HepG2 (cell line): ENCODE results near the gene PTPRD. TPM values are rescaled to one million over a fixed set of nuclear protein-coding genes. Genes with fewer than 3 reads are reported as not detected.

ENCODE experiments used
- ATAC-seq: fragments of 200-7000 bp; cut with Tn5 transposase; 3 replicates; pipeline ENCODE4 v1.9.1; 2020; ENCODE audit warnings: mild to moderate bottlenecking, moderate library complexity
- BruUV-seq: library from RNA; stranded (reverse); fragments of 400-500 nt; replicated peaks from 2 replicates; lab custom pipeline; 2021; lab: Mats Ljungman, UMichigan
- CTCF ChIA-PET: fragments of 300-600 bp; formaldehyde crosslinking; extraction: SDS; loops from one replicate; lab custom pipeline; 2021; ENCODE audit warnings: low total read pairs, inconsistent platforms, low intra/inter-chr PET ratio; lab: Yijun Ruan, JAX
- POLR2A ChIA-PET: fragments of 350-600 bp; sonication (Branson Sonifier 250); formaldehyde crosslinking; loops from one replicate; lab custom pipeline; 2020; ENCODE audit warnings: antibody characterized with exemption, inconsistent platforms; lab: Yijun Ruan, JAX
- DNase-seq: peaks from one replicate; pipeline ENCODE4 v3.0.0-alpha.2; 2015; ENCODE audit warnings: low spot score
- FAIRE-seq: peaks from 3 replicates; lab custom pipeline; 2011; peaks lifted over from hg19 to GRCh38; lab: Jason Lieb, UNC
- H2AFZ ChIP-seq: one replicate; pipeline ENCODE4 v1.6.1; 2011; ENCODE audit warnings: low read length, inconsistent platforms
- H3K27ac ChIP-seq: fragments of 300-600 bp; 3 replicates; pipeline ENCODE4 v1.8.0; 2011; ENCODE audit warnings: mixed run types, mild to moderate bottlenecking, mixed read lengths, low read length, inconsistent platforms; ENCODE audit not compliant: insufficient read depth; ENCODE audit errors: extremely low read length
- H3K27me3 ChIP-seq, 2 experiments: fragments of 200-600 bp in 1 of 2; 2 replicates in 1 of 2; 3 replicates in 1 of 2; pipeline versions ENCODE4 v1.6.0 to v1.8.0; 2011; ENCODE audit warnings: low read length in 2 of 2, mild to moderate bottlenecking in 2 of 2, moderate library complexity in 2 of 2, inconsistent platforms in 1 of 2; ENCODE audit not compliant: insufficient read depth in 2 of 2, control insufficient read depth in 1 of 2
- H3K36me3 ChIP-seq, 2 experiments: fragments of 200-600 bp in 1 of 2; replicated peaks in 1 of 2; 2 replicates in 1 of 2; 3 replicates in 1 of 2; pipeline versions ENCODE4 v1.5.1 to v1.8.0; 2011; ENCODE audit warnings: low read length in 2 of 2, inconsistent platforms in 1 of 2; ENCODE audit not compliant: insufficient read depth in 2 of 2, control insufficient read depth in 1 of 2
- H3K4me1 ChIP-seq: 2 replicates; pipeline ENCODE4 v1.5.1; 2012; ENCODE audit warnings: low read length, inconsistent platforms; ENCODE audit not compliant: insufficient read depth
- H3K4me2 ChIP-seq: 2 replicates; pipeline ENCODE4 v1.6.0; 2011; ENCODE audit warnings: low read depth, low read length, inconsistent platforms
- H3K4me3 ChIP-seq, 3 experiments: fragments of 200-600 bp in 1 of 3; sonication (generic), shearing (Covaris generic) in 1 of 3; replicated peaks in 1 of 3; 2 replicates each; pipeline ENCODE4 v1.5.1; 2011 to 2016; ENCODE audit warnings: low read length in 3 of 3, inconsistent platforms in 2 of 3, low read depth in 2 of 3, mild to moderate bottlenecking in 2 of 3, control low read depth in 1 of 3, mixed read lengths in 1 of 3; ENCODE audit not compliant: insufficient read depth in 1 of 3
- H3K79me2 ChIP-seq: one replicate; pipeline ENCODE4 v1.6.1; 2011; ENCODE audit warnings: low read length, inconsistent platforms; ENCODE audit not compliant: insufficient read depth
- H3K9ac ChIP-seq: 2 replicates; pipeline ENCODE4 v1.6.0; 2011; ENCODE audit warnings: mild to moderate bottlenecking, low read depth, low read length, inconsistent platforms; ENCODE audit not compliant: insufficient read depth
- H3K9me3 ChIP-seq: 2 replicates; pipeline ENCODE4 v1.5.1; 2012; ENCODE audit warnings: mild to moderate bottlenecking, low read length
- H4K20me1 ChIP-seq: 2 replicates; pipeline ENCODE4 v1.6.0; 2011; ENCODE audit warnings: inconsistent platforms, mild to moderate bottlenecking, low read length, moderate library complexity; ENCODE audit not compliant: insufficient read depth
- CEBPB ChIP-seq: IDR thresholded peaks from 2 replicates; pipeline ENCODE4 v1.6.1; 2011; ENCODE audit warnings: low read depth, low read length, improper control_type of control experiment, borderline replicate concordance
- IRX3 ChIP-seq: sonication (generic); formaldehyde crosslinking; IDR thresholded peaks from 2 replicates; pipeline ENCODE4 v1.8.1; 2023; ENCODE audit warnings: mild to moderate bottlenecking, low read depth, missing genetic modification reagents, borderline replicate concordance
- MAFF ChIP-seq: IDR thresholded peaks from 2 replicates; pipeline ENCODE4 v1.6.1; 2011; ENCODE audit warnings: low read depth, low read length, improper control_type of control experiment
- MEIS2 ChIP-seq: sonication (generic); formaldehyde crosslinking; IDR thresholded peaks from 2 replicates; pipeline ENCODE4 v1.9.0; 2021; ENCODE audit warnings: mild to moderate bottlenecking, missing genetic modification reagents
- ZFP36 ChIP-seq: fragments of 150-350 bp; IDR thresholded peaks from 2 replicates; pipeline ENCODE4 v1.6.1; 2018; ENCODE audit warnings: borderline replicate concordance, low read length, low read depth; ENCODE audit not compliant: partially characterized antibody
- ZHX1 ChIP-seq: sonication (generic); formaldehyde crosslinking; IDR thresholded peaks from 2 replicates; pipeline ENCODE4 v1.8.1; 2022; ENCODE audit warnings: low read depth, mild to moderate bottlenecking, missing genetic modification reagents
- ZNF142 ChIP-seq: sonication (generic); formaldehyde crosslinking; IDR thresholded peaks from 2 replicates; pipeline ENCODE4 v1.4.0; 2020; ENCODE audit warnings: missing genetic modification reagents
- ZNF333 ChIP-seq: sonication (generic); formaldehyde crosslinking; IDR thresholded peaks from 2 replicates; pipeline ENCODE4 v1.4.0; 2020; ENCODE audit warnings: mild to moderate bottlenecking, missing genetic modification reagents, borderline replicate concordance
- ZNF367 ChIP-seq: sonication (generic); formaldehyde crosslinking; IDR thresholded peaks from 2 replicates; pipeline ENCODE4 v1.4.0; 2020; ENCODE audit warnings: missing genetic modification reagents, borderline replicate concordance
- WGBS: methylation state at CpG from one replicate; pipeline ENCODE4 v1.1.6; 2017; ENCODE audit warnings: low lambda C conversion rate; 5-methylcytosine and 5-hydroxymethylcytosine counted together
- in situ Hi-C: cut with HindIII; loops from 2 replicates; pipeline ENCODE4 v1.10.0; 2017; ENCODE audit warnings: low pct_unique_long_range_greater_than_20kb; ENCODE audit not compliant: extremely low pct_ligation_motif_present
- intact Hi-C: fragments of 100-400 bp; cut with micrococcal nuclease; formaldehyde crosslinking; loops from one replicate; pipeline ENCODE4 v1.10.0; 2022; ENCODE audit not compliant: unreplicated experiment
- polyA plus RNA-seq, 8 experiments: library from polyadenylated mRNA; depleted of rRNA in 3 of 8; stranded (reverse) in 7 of 8; unstranded in 1 of 8; fragments of >200 nt; fragmentation: Illumina TruSeq in 4 of 8; extraction: Trizol in 4 of 8; gene quantifications; 2 replicates each; pipeline versions ENCODE4 v1.2.1 to v1.2.3, GENCODE V29; 2011 to 2016; ENCODE audit warnings: low read depth in 4 of 8, missing spikeins in 1 of 8, mixed read lengths in 1 of 8; ENCODE audit not compliant: insufficient read depth in 1 of 8
- total RNA-seq, 5 experiments: library from RNA; depleted of rRNA; stranded (reverse); fragments of >200 nt; fragmentation: Illumina TruSeq; extraction: Trizol; gene quantifications; 2 replicates each; pipeline ENCODE4 v1.2.3, GENCODE V29; 2016; ENCODE audit warnings: low read depth in 1 of 5

Gene PTPRD
- total and polyA plus RNA-seq, 2 of the 13 experiments (the other 11 are each of a cell fraction or from before 2014, with no cell fraction given): 0.05 TPM; not detected in 1

GRCh38 chr9:9598723-9599122 lies 1014.1 kb downstream of the PTPRD start (continued):
- TF ChIP-seq ZHX1 (CRISPR knock-in tag) (no peak), MEIS2 (CRISPR knock-in tag) (no peak), MAFF (no peak), ZNF367 (CRISPR knock-in tag) (no peak), ZFP36 (no peak), IRX3 (no peak), ZNF333 (CRISPR knock-in tag) (no peak)

GRCh38 chr9:9592104-9592503 lies 1020.7 kb downstream of the PTPRD start:
- intact Hi-C loops (no loop called here), in situ Hi-C loops (no loop called here)
- ATAC-seq: no peak
- TF ChIP-seq CEBPB: peak; percentile 46; the same call in 1 of the 2 replicates
- no peak for TF ChIP-seq ZNF142
- Histone ChIP-seq H3K4me3 (no peak overlapping the region), H3K4me1 (no peaks in the 10 kb centered on the region), H2AFZ (no peak overlapping the region), H3K79me2 (no peaks in the 10 kb centered on the region), H3K4me2 (no peak overlapping the region), H3K36me3 (no peaks in the 10 kb centered on the region), H3K9me3 (no peaks in the 10 kb centered on the region), H3K27ac (no peak overlapping the region), H3K9ac (no peak overlapping the region), H3K27me3 (no peaks in the 10 kb centered on the region), H4K20me1 (no peaks in the 10 kb centered on the region)
- no peak for FAIRE-seq
- POLR2A ChIA-PET: no interaction called here
- CTCF ChIA-PET: no interaction called here
- no peak for DNase-seq
- BruUV-seq: no TSS peak
- 2% methylated on average over 2 of the region's 2 CpGs for WGBS
